Heart left ventricle (tissue), 13 donors: ENCODE results near the gene CACNA1G.

Experiments
- CTCF ChIP-seq, 12 donors: fragments of 200-600 bp; sonication (generic) in 4 of 12; IDR thresholded peaks; one replicate each; pipeline versions ENCODE4 v1.5.0 to v1.8.0; 2018 to 2022; ENCODE audit warnings: antibody characterized with exemption in 12 of 12, mild to moderate bottlenecking in 5 of 12
- POLR2A ChIP-seq, 2 donors: fragments of 450-650 bp; IDR thresholded peaks; one replicate each; pipeline ENCODE4 v1.6.1; 2017; ENCODE audit warnings: antibody characterized with exemption in 2 of 2, mild to moderate bottlenecking in 2 of 2, moderate library complexity in 2 of 2
- donor health status: ischemic (EF 13 %, LVEDD 7.1; RV severe dilation, severe dysfunction).
- donor health status: DM: no; HTN: yes; CAD: no.
- donor health status: DM: no; HTN: no; CAD: no.
- donor health status: ischemic (EF 25% LVEDD 6.9; RV normal size, moderate dysfunction).
- donor health status: ischemic (EF 25% LVEDD 5.7; RV mildly dilated, moderate dysfunction).
- donor health status: ischemic (EF 35%, LVEDD 5.7; RV mildly dilated, moderate dysfunction).
- donor health status: nonischemic (EF 11% LVEDD 7.7; RV severe dilation, severe dysfunction).
- donor health status: DM: yes; HTN: yes; CAD: no.
- donor health status: PGD.
- donor health status: ischemic (EF 29% LVEDD 5.4; RV normal size, mild dysfunction).
- donor health status: nonischemic (EF 23%, LVEDD 6.1; RV moderate dilation, normal function).

DNA sequence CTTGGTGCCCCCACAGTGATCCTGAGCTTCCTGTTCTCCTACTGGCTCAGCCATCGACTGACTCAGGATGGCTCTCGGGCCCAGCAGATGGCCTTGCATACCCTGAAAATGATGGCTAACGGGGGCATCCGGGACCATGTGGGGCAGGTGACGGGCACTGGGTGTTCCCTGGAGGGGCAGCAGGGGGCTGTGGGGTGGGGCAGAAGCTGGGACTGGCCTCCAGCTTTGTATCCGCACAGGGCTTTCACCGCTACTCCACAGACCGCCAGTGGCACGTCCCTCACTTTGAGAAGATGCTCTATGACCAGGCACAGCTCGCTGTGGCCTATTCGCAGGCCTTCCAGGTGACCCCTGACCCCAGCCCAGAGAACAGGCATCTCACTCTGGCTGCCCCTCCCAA is 10.5 kb upstream of the CACNA1G start:
- TF ChIP-seq CTCF (IDR thresholded peaks at IDR 0.05) (no peak), POLR2A (IDR thresholded peaks at IDR 0.05) (no peak)
